ES-I3 (cell line): Measurements from ENCODE around the gene SURF4.
"Not testable (repeated sequence)": the region's sequence is repeated elsewhere in the genome, so short reads cannot be mapped to it uniquely, and the experiment has no call there.

Experiments used
- H3K36me3 ChIP-seq: 2 replicates; pipeline ENCODE4 v1.6.1; 2013; ENCODE audit warnings: mild to moderate bottlenecking, low read length, control low read depth, moderate library complexity; ENCODE audit not compliant: insufficient read depth
- H3K4me1 ChIP-seq: 2 replicates; pipeline ENCODE4 v1.6.1; 2013; ENCODE audit warnings: mild to moderate bottlenecking, control low read depth, low read length; ENCODE audit not compliant: insufficient read depth
- H3K9ac ChIP-seq: 2 replicates; pipeline ENCODE4 v1.6.1; 2013; ENCODE audit warnings: low read depth, mild to moderate bottlenecking, low read length, moderate library complexity
- H3K9me3 ChIP-seq: 2 replicates; pipeline ENCODE4 v1.6.1; 2013; ENCODE audit warnings: mild to moderate bottlenecking, low read length, moderate library complexity; ENCODE audit not compliant: control insufficient read depth, insufficient read depth

Gene SURF4

DNA sequence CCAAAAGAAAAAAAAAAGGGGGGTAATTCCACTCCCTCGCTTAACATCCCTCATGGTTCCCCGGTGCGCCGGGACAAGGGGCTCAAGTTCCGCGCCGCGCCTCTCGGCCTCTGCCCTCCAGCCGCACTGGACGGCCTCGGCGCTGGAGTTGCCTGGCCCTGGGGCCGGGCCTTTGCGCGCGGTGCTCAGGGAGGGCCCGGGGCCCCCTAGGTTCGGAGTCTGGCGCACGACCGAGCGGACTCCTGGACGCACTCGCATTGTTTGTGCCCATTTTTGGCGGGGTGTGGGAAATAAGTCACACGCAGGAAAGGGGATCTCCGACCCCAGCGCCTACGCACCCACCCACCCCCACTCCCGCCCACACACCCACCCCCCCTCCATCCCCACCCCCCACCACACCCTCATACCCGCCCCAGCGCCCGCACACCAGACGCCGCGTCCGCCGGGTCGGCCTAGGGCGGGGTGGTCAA, 28.3 kb downstream of the SURF4 start:
- peaks cover 4% of the 10 kb centered on the region; the same call in 1 of the 2 replicates for H3K4me1 ChIP-seq
- peak overlapping the region; percentile 100 for H3K9ac ChIP-seq
- H3K9me3 ChIP-seq = no peaks in the 10 kb centered on the region
- peaks cover 45% of the 10 kb centered on the region for H3K36me3 ChIP-seq

DNA sequence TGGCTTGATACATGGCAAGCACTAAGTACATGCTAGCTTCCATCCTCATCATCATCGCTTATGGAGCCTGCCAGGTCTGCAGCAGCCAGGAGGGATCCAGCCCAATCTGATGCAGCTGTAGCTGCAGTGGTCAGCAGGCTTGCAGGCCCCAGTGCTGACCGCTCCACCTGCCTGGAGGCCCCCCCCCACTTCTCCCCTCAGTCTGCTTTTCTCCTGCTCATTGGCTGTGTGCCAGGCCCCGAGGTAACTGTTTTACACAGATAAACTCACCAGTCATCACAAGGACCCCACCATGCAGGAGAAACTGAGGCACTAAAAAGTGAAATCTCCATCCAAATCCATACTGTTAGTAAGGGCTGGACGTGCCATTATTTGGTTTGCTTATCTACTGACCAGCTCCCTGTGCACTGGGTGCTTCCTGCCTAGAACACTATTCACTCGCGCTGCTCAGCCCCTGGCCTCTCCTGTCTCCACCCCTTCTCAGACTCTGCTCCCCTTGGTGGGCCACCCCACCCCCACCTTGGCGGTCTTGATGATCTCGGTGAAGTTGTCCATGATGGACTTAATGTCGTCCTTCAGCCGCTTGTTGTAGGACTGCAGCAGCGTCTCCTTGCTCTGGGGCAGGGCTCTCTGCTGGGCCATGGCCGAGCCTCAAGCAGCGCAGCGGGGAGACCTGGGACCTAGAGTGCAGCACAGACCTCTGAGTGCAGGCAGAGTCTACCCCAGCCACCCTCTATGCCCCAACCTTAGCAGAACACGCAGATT, 29.7 kb downstream of the SURF4 start:
- Histone ChIP-seq H3K4me1 (peaks cover 4% of the 10 kb centered on the region; the same call in 1 of the 2 replicates), H3K9me3 (no peaks in the 10 kb centered on the region), H3K9ac (peak overlapping the region; percentile 100), H3K36me3 (peaks cover 41% of the 10 kb centered on the region)

DNA sequence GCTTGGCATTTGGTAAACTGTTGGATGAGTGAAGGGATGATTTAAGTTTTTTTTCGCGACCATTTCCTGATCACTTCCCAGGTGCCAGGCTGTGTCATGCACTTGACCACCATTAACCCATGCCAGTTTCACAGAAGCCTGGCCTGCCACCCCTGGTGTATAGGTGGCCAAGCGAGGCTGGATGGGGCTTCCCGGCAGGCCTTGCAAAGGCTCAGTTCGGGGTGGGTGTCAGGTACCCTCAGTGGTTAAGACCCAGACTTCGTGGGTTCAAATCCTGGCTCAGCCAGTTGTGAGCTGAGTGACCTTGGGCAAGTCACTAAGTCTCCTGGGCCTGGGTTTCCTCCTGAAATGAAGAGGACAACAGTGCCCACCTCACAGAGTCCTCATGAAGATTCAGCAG, 30.3 kb downstream of the SURF4 start:
- Histone ChIP-seq H3K4me1 (peaks cover 4% of the 10 kb centered on the region; the same call in 1 of the 2 replicates), H3K9me3 (no peaks in the 10 kb centered on the region), H3K36me3 (peaks cover 37% of the 10 kb centered on the region), H3K9ac (no peak overlapping the region)

DNA sequence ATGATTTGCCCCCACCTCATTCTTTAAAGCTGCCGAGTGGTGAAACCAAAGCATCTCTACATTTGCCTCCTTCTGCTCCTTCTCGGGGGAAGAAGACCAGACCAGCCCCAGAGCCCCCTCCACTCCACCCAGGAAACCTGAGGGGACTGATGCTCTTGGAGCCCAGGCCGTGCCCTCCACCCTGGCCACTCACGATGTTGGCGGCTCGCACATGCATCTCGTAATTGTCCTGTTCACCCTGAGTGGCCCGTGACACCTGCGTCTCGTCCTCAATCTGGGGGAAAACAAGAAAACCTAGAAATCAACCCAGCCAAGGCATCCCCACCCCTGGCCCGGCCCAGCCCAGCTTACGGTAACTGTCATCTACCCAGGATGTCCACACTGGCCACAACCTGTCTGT, 30.9 kb downstream of the SURF4 start:
- Histone ChIP-seq H3K9ac (no peak overlapping the region), H3K9me3 (no peaks in the 10 kb centered on the region), H3K36me3 (peaks cover 33% of the 10 kb centered on the region), H3K4me1 (peaks cover 4% of the 10 kb centered on the region; the same call in 1 of the 2 replicates)

DNA sequence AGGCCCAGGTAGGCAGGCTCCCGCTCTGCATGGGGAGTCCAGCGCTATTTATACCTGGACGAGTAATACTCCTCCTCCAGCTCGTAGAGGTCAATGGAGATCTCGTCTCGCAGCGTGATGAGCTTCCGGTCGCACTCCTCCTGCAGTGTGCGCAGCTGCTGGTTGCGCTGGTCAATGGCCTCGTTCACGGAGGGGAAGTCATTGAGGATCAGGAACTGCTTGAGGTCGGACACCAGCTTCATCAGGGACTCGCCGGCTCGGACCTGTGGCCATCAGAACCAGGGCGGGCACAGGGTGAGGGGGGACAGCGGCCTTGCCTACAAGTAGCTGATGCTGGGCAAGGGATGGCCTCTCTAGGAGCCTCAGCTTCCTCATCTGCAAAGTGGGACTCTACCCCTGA, 31.8 kb downstream of the SURF4 start:
- Histone ChIP-seq H3K36me3 (peaks cover 31% of the 10 kb centered on the region), H3K9ac (no peak overlapping the region), H3K4me1 (peaks cover 4% of the 10 kb centered on the region; the same call in 1 of the 2 replicates), H3K9me3 (no peaks in the 10 kb centered on the region)

DNA sequence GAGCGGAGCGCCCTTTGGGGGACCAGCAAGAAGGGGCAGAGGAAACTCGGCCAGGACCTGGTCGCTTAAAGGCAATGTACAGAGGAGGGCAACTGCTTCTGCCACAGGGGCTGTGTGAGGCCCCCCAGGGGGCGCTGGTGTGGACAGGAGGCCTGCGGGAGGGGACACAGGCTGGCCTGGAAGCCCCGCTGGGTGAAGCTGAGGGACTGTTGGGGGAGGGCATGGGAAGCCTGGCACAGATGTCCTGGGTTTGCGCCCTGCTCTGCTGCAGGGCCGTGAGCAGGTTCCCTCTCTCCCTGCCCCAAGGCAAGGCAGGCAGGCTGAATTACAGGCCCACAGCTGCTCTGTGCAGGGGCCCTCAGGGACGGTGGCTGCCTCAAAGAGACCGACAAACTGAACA, 33.3 kb downstream of the SURF4 start:
- H3K9ac ChIP-seq = no peak overlapping the region
- no peaks in the 10 kb centered on the region for H3K9me3 ChIP-seq
- peaks cover 4% of the 10 kb centered on the region; the same call in 1 of the 2 replicates for H3K4me1 ChIP-seq
- peaks cover 29% of the 10 kb centered on the region for H3K36me3 ChIP-seq

DNA sequence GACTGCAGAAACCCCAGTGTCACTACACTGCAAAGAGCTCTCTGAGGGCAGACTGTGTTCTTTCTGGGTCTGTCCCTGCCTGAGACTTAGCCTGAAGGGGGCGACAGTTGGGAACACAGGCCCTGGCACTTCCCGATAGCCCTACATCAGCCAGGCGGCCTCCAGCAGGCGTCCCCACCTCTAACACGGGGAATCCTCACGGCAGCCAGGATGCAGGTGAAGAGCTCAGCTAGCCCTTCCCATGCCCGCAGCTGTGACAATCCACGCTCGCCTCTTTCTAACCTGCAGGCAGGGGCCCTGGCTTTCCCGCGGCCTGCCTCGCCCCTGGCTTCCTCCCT, 33.8 kb downstream of the SURF4 start:
- peaks cover 29% of the 10 kb centered on the region for H3K36me3 ChIP-seq
- no peaks in the 10 kb centered on the region for H3K9me3 ChIP-seq
- peaks cover 4% of the 10 kb centered on the region; the same call in 1 of the 2 replicates for H3K4me1 ChIP-seq
- H3K9ac ChIP-seq = no peak overlapping the region

DNA sequence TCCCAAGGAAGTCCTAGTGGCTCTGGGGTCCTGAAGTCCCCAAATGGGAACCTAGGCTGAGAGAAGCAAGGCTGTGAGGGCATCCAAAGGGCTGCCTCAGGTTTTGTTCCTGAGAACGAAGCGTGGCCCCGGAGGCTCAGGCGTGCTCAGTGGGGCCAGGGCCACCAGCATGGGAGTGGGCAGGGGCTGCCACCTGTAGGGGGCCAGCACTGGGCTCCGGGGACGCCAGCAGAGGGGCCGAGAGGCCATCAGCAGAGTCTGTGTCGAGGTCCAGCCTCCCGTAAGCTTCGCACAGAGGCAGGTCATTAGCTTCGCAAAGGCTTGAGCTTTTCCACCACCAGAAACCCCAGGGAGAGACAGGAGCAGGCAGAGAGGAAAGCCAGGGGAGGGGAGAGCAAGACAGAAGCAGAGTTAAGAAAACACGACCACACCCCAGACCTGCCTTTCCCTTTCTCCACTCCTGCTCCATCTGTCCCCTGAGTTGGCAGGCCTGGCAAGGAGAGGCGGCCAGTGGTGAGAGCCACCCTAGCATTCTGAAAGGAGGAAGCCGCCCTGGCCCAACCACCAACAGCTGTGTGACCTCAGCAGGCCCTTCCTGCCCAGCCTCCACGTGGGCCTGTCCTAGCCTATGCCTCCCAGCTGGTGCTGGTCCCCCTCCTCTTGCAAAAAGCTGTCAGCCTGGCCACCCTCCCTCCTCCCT, 34.3 kb downstream of the SURF4 start:
- peaks cover 3% of the 10 kb centered on the region; the same call in 1 of the 2 replicates for H3K4me1 ChIP-seq
- H3K9ac ChIP-seq = no peak overlapping the region
- peaks cover 29% of the 10 kb centered on the region for H3K36me3 ChIP-seq
- H3K9me3 ChIP-seq = no peaks in the 10 kb centered on the region

DNA sequence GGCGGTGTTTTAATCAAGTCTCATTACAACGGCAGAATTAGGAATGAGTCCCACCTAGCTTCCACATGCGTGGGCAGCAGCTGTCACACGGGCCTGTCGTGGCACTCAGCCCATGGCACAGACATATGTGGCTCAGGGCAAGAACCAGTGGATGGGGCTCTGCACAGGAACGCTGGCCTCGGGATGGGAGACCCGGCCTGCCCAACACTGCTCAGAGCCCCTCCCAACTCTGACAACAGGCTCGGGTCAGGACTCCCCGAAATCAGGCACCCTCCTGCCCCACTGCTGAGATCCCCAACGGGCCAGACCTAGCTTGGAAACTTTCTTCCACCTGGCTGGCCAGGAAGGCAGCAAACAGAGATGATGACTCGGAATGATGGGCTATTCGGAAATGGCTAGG, 34.9 kb downstream of the SURF4 start:
- no peak overlapping the region for H3K9ac ChIP-seq
- peaks cover 29% of the 10 kb centered on the region for H3K36me3 ChIP-seq
- no peaks in the 10 kb centered on the region for H3K4me1 ChIP-seq
- no peaks in the 10 kb centered on the region for H3K9me3 ChIP-seq

DNA sequence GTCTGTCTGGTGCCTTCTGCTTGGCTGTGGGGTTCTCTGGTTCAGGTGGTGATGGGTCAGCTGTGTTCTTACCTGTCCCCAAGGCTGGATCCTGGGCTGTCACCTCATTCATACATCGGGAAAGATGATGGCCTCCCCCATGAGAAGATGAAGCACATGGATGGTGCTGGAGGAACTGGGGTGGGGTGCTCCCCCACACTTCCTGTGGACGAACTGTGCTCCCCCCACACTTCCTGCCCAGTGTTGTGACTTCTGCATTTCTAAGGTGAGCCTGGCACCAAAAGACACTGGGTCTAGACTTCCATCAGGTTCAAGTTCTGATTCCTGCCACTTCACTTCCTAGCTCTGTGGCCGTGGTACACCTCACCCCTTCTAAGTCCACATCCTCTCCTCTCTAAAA, 35.6 kb downstream of the SURF4 start:
- peaks cover 23% of the 10 kb centered on the region for H3K36me3 ChIP-seq

DNA sequence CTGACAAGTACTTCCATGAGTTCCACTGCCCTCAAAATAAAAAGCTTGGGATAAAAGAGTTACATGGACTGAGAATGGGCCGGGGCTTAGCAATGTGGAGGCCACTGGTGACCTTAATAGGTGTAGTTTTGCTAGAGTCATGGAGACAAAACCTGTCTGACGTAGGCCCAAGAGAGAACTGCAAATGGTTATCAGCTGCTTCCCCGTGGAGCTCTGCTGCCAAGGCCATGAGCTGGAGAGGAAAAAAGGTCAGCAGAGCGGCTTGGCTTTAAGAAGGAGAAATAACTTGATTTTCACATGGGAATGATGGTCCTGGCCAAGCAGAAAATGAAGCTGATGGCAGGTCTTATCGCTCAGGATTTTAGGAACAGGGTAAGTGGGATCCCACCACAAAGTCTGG, 36.2 kb downstream of the SURF4 start:
- H3K36me3 ChIP-seq = peaks cover 22% of the 10 kb centered on the region
- H3K9me3 ChIP-seq = no peaks in the 10 kb centered on the region
- H3K4me1 ChIP-seq = peaks cover 2% of the 10 kb centered on the region; the same call in 1 of the 2 replicates
- no peak overlapping the region for H3K9ac ChIP-seq

More for the DNA sequence above, 35.6 kb downstream of the SURF4 start:
- no peaks in the 10 kb centered on the region for H3K4me1 ChIP-seq
- no peaks in the 10 kb centered on the region for H3K9me3 ChIP-seq
- no peak overlapping the region for H3K9ac ChIP-seq

DNA sequence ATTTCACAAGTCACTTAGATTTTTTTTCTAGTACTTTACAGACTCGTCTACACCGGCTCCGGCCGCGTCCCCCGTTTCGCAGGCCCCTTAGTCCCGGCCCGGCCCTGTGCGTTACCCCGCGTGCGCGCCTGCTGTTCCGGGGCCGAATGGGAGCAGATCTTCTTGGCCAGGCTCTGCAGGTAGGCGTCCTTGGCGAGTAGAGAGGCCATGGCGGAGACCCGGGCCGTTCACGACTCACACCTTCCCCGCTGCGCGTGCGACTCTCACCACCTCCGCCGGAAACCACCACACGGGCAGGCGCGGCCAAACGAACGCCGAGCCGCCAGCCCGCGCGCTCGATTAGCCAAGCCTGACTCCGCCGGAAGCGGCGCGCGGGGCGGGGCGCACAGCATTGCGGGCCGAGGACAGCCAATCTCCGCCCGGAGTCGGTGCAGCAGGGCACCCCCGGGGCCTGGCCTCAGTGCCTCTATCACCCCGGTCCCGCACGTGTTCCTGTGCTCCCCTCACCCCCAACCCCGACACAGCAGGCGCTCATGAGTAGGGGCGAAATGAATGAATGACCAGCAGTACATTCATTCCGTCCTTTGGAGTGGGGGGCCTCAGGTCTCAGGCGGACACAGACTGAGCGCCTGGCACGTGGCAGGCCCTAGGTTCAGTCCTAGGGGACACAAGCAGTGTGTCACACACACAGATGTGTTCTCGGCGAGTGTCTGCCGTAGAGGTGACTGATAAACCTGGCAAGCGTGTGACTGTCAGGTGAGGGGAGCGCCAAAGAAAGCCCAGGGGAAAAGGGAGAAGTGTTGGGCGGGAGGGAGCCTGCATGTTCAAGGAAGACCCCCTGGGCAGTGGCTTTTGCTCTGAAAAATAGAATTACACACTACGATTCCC, 39.7 kb downstream of the SURF4 start, which contains the start of gene SURF6:
SURF6 (minus strand) TSS at position 265 of the 888 bp plus-strand sequence; CDS start at position 209, 56 bp downstream.
- H3K9me3 ChIP-seq = no peaks in the 10 kb centered on the region
- peaks cover 20% of the 10 kb centered on the region for H3K36me3 ChIP-seq
- H3K9ac ChIP-seq = peak within 1 kb of the TSS; percentile 78
- peaks cover 9% of the 10 kb centered on the region; the same call in 1 of the 2 replicates for H3K4me1 ChIP-seq

DNA sequence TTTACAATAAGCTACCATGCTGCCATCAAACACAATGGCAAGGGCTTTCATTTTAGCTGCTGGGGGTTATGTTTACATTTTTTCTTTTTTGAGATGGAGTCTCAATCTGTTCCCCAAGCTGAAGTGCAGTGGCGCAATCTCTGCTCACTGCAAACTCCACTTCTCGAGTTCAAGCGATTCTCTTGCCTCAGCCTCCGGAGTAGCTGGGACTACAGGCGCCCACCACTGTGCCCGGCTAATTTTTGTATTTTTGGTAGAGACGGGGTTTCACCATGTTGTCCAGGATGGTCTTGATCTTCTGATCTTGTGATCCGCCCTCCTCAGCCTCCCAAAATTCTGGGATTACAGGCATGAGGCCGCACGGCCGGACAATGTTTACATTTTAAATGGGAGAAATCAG, 41.0 kb downstream of the SURF4 start:
- H3K9me3 ChIP-seq, H3K4me1 ChIP-seq: not testable (repeated sequence)
- Histone ChIP-seq H3K36me3 (peaks cover 21% of the 10 kb centered on the region), H3K9ac (peak overlapping the region; percentile 78)

DNA sequence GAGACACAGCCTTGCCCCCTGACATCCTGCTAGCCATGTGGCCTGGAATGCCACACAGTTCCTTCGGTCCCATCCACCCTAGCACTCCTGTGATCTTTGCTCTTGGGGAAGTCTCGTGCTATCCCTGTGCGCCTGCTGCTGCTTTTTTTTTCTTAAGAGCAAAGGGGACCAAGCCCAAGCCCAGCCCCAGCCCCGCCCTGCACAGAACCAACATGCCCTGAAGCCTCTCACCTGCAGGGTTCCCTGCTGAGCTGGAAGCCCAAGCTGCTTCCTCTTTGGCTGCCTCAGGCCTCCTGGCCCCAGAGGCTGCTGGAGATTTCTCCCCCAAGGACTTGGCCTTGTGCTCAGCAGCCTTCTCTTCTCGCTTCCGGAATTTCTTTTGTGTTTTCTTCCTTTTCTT, 41.7 kb downstream of the SURF4 start:
- H3K36me3 ChIP-seq = peaks cover 14% of the 10 kb centered on the region
- H3K4me1 ChIP-seq = peaks cover 9% of the 10 kb centered on the region; the same call in 1 of the 2 replicates
- H3K9ac ChIP-seq = peak overlapping the region; percentile 78
- no peaks in the 10 kb centered on the region for H3K9me3 ChIP-seq
